Thyroid gland (tissue), 4 donors: ENCODE measurements around the gene UCN. TPM values are rescaled to one million over a fixed set of nuclear protein-coding genes. Genes with fewer than 3 reads are reported as not detected.

Experiments used
- DNase-seq, 2 donors: peaks; one replicate each; pipeline ENCODE4 v3.0.0-alpha.2; 2019
- H3K27ac ChIP-seq, 3 donors: fragments of 200-600 bp; sonication (generic); 1 replicate in 2 of 3; 2 replicates in 1 of 3; pipeline ENCODE4 v1.5.1; 2016 to 2019; ENCODE audit warnings: mild to moderate bottlenecking in 1 of 3, moderate library complexity in 1 of 3
- H3K27me3 ChIP-seq: fragments of 200-600 bp; sonication (generic); one replicate; pipeline ENCODE4 v1.5.1; 2019
- H3K36me3 ChIP-seq, 2 donors: fragments of 200-600 bp; sonication (generic); one replicate each; pipeline ENCODE4 v1.5.1; 2016 to 2019
- H3K4me1 ChIP-seq, 2 donors: fragments of 200-600 bp; sonication (generic); one replicate each; pipeline ENCODE4 v1.5.1; 2017 to 2019
- H3K4me3 ChIP-seq, 3 donors: fragments of 200-600 bp; sonication (generic); replicated peaks in 1 of 3; 1 replicate in 2 of 3; 2 replicates in 1 of 3; pipeline ENCODE4 v1.5.1; 2016; ENCODE audit warnings: mild to moderate bottlenecking in 1 of 3
- H3K9me3 ChIP-seq: fragments of 200-600 bp; sonication (generic); one replicate; pipeline ENCODE4 v1.5.1; 2017
- CTCF ChIP-seq, 6 experiments: fragments of 200-600 bp in 3 of 6; fragments of 450-650 bp in 3 of 6; sonication (generic) in 3 of 6; IDR thresholded peaks; one replicate each; pipeline ENCODE4 v1.5.1; 2016 to 2019; ENCODE audit warnings: antibody characterized with exemption in 6 of 6, mild to moderate bottlenecking in 2 of 6, inconsistent platforms in 1 of 6, moderate library complexity in 1 of 6
- POLR2A ChIP-seq, 2 donors: fragments of 450-650 bp; IDR thresholded peaks; one replicate each; pipeline ENCODE4 v1.6.1; 2017; ENCODE audit warnings: antibody characterized with exemption in 2 of 2, mild to moderate bottlenecking in 2 of 2, moderate library complexity in 1 of 2
- WGBS, 2 donors: methylation state at CpG; one replicate each; pipeline ENCODE4 v1.1.5; 2017; 5-methylcytosine and 5-hydroxymethylcytosine counted together
- intact Hi-C: fragments of 100-400 bp; cut with DNase I; formaldehyde crosslinking; loops from one replicate; pipeline ENCODE4 v1.15.1; 2023
- total RNA-seq, 4 donors: library from RNA; depleted of rRNA; stranded (reverse); fragments of >200 nt; gene quantifications; one replicate each; pipeline ENCODE4 v1.2.3, GENCODE V29; 2016

Gene UCN
- total RNA-seq, 4 donors from 2014 or later, result 1.1 to 2.5 (median 2.0) TPM

- Histone ChIP-seq H3K36me3 (no peaks in the 10 kb centered on the region), H3K4me1 (no peaks in the 10 kb centered on the region), H3K9me3 (no peaks in the 10 kb centered on the region), H3K27ac (no peak overlapping the region), H3K4me3 (no peak overlapping the region), H3K27me3 (no peaks in the 10 kb centered on the region)
- intact Hi-C loops, result no loop called here
- DNase-seq, result no peak
- no peak for TF ChIP-seq CTCF (IDR thresholded peaks at IDR 0.05)
- no peak for TF ChIP-seq POLR2A (IDR thresholded peaks at IDR 0.05)
- WGBS, 2 donors, result 75 to 79% methylated on average over 8 of the region's 8 CpGs
These were observed 6.9 kb upstream of the UCN start for GRCh38 chr2:27315122-27315521.

GRCh38 chr2:27314709-27315108 is 6.5 kb upstream of the UCN start:
- H3K4me3 ChIP-seq, result no peak overlapping the region
- WGBS, 2 donors, result 88 to 94% methylated on average over 7 to 8 of the region's 9 CpGs
- H3K4me1 ChIP-seq, result no peaks in the 10 kb centered on the region
- H3K27me3 ChIP-seq, result no peaks in the 10 kb centered on the region
- no peaks in the 10 kb centered on the region for H3K9me3 ChIP-seq
- intact Hi-C loops, result no loop called here
- H3K27ac ChIP-seq, result no peak overlapping the region
- TF ChIP-seq CTCF (IDR thresholded peaks at IDR 0.05), result no peak
- TF ChIP-seq POLR2A (IDR thresholded peaks at IDR 0.05), result no peak
- no peak for DNase-seq
- H3K36me3 ChIP-seq, result no peaks in the 10 kb centered on the region

GRCh38 chr2:27313882-27314645 is 5.8 kb upstream of the UCN start:
- Histone ChIP-seq H3K27ac (no peak overlapping the region), H3K9me3 (no peaks in the 10 kb centered on the region), H3K4me3 (no peak overlapping the region), H3K36me3 (no peaks in the 10 kb centered on the region), H3K4me1 (no peaks in the 10 kb centered on the region), H3K27me3 (no peaks in the 10 kb centered on the region)
- WGBS, 2 donors, result 89 to 97% methylated on average over 8 of the region's 8 CpGs
- intact Hi-C loops, result no loop called here
- TF ChIP-seq CTCF (IDR thresholded peaks at IDR 0.05), result no peak
- TF ChIP-seq POLR2A (IDR thresholded peaks at IDR 0.05), result no peak
- DNase-seq, result no peak

- Histone ChIP-seq H3K27me3 (peaks cover 8% of the 10 kb centered on the region), H3K36me3 (no peaks in the 10 kb centered on the region), H3K4me1 (peaks cover 6 to 16% of the 10 kb centered on the region in 2 donors), H3K27ac (no peak overlapping the region), H3K4me3 (no peak overlapping the region), H3K9me3 (no peaks in the 10 kb centered on the region)
- WGBS, 2 donors, result 98 to 100% methylated on average over 3 of the region's 3 CpGs
- intact Hi-C loops, result no loop called here
- TF ChIP-seq POLR2A (IDR thresholded peaks at IDR 0.05), result no peak
- TF ChIP-seq CTCF (IDR thresholded peaks at IDR 0.05), result no peak
- no peak for DNase-seq
These were observed 3.9 kb upstream of the UCN start for GRCh38 chr2:27312152-27312551.

GRCh38 chr2:27309651-27310050 is 1.4 kb upstream of the UCN start:
- Histone ChIP-seq H3K4me3 (no peak overlapping the region), H3K36me3 (no peaks in the 10 kb centered on the region), H3K27me3 (peaks cover 18% of the 10 kb centered on the region), H3K9me3 (no peaks in the 10 kb centered on the region), H3K4me1 (peaks cover 6 to 27% of the 10 kb centered on the region in 2 donors), H3K27ac (no peak overlapping the region)
- no peak for DNase-seq
- 90 to 97% methylated on average over 6 of the region's 6 CpGs for WGBS, 2 donors
- intact Hi-C loops, result loop anchor here (10.0 kb wide), 1 partner anchor 215 kb away; no protein-coding TSS in a partner anchor
- TF ChIP-seq CTCF (IDR thresholded peaks at IDR 0.05) (no peak), POLR2A (IDR thresholded peaks at IDR 0.05) (no peak)
